GM19395 (cell line): Measurements from ENCODE around the gene STK31.
"Not testable (repeated sequence)": the region's sequence is repeated elsewhere in the genome, so short reads cannot be mapped to it uniquely, and the experiment has no call there.

Experiments used
- ATAC-seq: cut with Tn5 transposase; IDR thresholded peaks from one replicate; pipeline ENCODE4 v1.9.1; 2021; ENCODE audit warnings: mild to moderate bottlenecking, moderate library complexity; ENCODE audit not compliant: unreplicated experiment

Gene STK31

GRCh38 chr7:23791721-23792120, 81.7 kb downstream of the STK31 start:
- ATAC-seq, result no peak

GRCh38 chr7:23802720-23803397, 92.8 kb downstream of the STK31 start:
- no peak for ATAC-seq

GRCh38 chr7:23804707-23805106, 94.7 kb downstream of the STK31 start:
- no peak for ATAC-seq

GRCh38 chr7:23808421-23808820, 98.4 kb downstream of the STK31 start:
- no peak for ATAC-seq

- no peak for ATAC-seq
Observed at GRCh38 chr7:23810099-23810498, 100.1 kb downstream of the STK31 start.

- no peak for ATAC-seq
Observed at GRCh38 chr7:23811540-23811939, 101.5 kb downstream of the STK31 start.

GRCh38 chr7:23828125-23828524, 118.1 kb downstream of the STK31 start:
- ATAC-seq, result not testable (repeated sequence)

- ATAC-seq, result not testable (repeated sequence)
Observed at GRCh38 chr7:23832733-23833132, 122.7 kb downstream of the STK31 start.

GRCh38 chr7:23833405-23833804, 123.4 kb downstream of the STK31 start:
- ATAC-seq, result no peak

- ATAC-seq, result not testable (repeated sequence)
Observed at GRCh38 chr7:23844837-23845236, 134.8 kb downstream of the STK31 start.

GRCh38 chr7:23852135-23852534, 142.1 kb downstream of the STK31 start:
- ATAC-seq, result no peak

- ATAC-seq, result no peak
Observed at GRCh38 chr7:23852988-23853387, 143.0 kb downstream of the STK31 start.

- no peak for ATAC-seq
Observed at GRCh38 chr7:23863209-23863787, 153.3 kb downstream of the STK31 start.

- ATAC-seq, result no peak
Observed at GRCh38 chr7:23864973-23865372, 155.0 kb downstream of the STK31 start.

- no peak for ATAC-seq
Observed at GRCh38 chr7:23873306-23873705, 163.3 kb downstream of the STK31 start.

GRCh38 chr7:23876526-23876925, 166.5 kb downstream of the STK31 start:
- ATAC-seq, result not testable (repeated sequence)
